ENCODE measurements around the gene CFAP157. TPM values are rescaled to one million over a fixed set of nuclear protein-coding genes. Genes with fewer than 3 reads are reported as not detected.

Gene CFAP157
- total and polyA plus RNA-seq, 2 of the 13 experiments (the other 11 are each of a cell fraction or from before 2014, with no cell fraction given), result 0.07 TPM; not detected in 1

DNA sequence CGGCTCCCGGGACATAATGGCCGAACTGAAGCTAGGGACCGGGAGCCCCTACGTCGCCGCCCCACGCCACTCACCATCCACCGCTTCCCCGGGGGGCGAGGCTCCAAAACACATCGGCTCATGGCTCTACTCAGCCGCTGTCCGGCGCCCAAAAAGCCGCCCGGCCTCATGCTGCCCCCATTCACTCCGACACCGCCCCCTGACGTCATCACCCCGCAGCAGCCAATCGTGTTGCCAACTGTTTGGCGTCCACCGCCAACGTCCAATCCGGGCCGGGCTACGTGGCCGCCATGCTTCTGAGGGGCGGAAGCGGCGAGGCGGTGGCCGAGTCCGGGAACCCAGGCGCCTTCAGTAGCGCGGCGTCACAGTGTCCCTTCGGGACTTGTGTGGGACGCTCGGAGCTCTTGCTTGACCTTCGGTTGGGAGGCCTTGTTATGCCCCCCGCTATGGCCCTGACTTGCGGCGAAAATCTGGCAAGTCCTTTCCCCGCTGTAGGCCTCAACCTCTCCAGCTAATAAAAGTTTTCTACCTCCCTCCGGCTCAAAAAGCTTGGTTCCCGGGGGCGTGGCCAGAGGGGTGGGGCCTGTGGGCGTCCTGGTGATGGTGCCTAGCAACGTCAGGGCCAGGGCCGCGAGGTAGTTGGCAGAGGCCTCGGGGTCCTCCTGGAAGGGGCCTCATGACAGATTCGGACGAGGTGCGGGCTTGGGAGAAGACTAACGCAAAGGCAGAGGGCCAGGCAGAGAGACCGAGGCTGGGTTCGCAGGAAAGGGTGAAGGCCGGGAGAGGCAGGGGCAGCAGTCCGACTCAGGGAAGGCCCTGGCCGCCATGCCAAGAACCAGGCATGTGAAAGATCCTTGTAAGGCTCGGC is 8.9 kb downstream of the CFAP157 start, which contains the start of the genes PTRH1 and TTC16 (continued):
- TF ChIP-seq ZSCAN20 (CRISPR knock-in tag; IDR thresholded peaks at IDR 0.05; ENCODE audit: borderline replicate concordance) (peak; percentile 54; the same call in 1 of the 2 replicates), ZNF251 (CRISPR knock-in tag; IDR thresholded peaks at IDR 0.05) (no peak), FOXM1 (CRISPR knock-in tag; IDR thresholded peaks at IDR 0.05) (no peak), TCF12 (IDR thresholded peaks at IDR 0.05) (no peak), TCF12 (CRISPR knock-in tag; IDR thresholded peaks at IDR 0.05) (no peak), ZEB1 (IDR thresholded peaks at IDR 0.05; ENCODE audit: insufficient replicate concordance, low read depth) (no peak), DMAP1 (CRISPR knock-in tag; IDR thresholded peaks at IDR 0.05) (no peak; the same call in 1 of the 2 replicates), PTBP1 (IDR thresholded peaks at IDR 0.05; ENCODE audit: low read depth, low read length, poor library complexity, severe bottlenecking) (no peak), ZNF329 (CRISPR knock-in tag; IDR thresholded peaks at IDR 0.05; ENCODE audit: low read depth) (0 out of 2 replicates have a peak, but pooled peaks have one; percentile 19), HDAC2 (CRISPR knock-in tag; IDR thresholded peaks at IDR 0.05) (peak; percentile 59), CBFB (CRISPR knock-in tag; IDR thresholded peaks at IDR 0.05) (peak; percentile 20; the same call in 1 of the 2 replicates), ZNF563 (CRISPR knock-in tag; IDR thresholded peaks at IDR 0.05) (no peak), IRX3 (CRISPR knock-in tag; IDR thresholded peaks at IDR 0.05; ENCODE audit: borderline replicate concordance, low read depth) (no peak), ATRX (CRISPR knock-in tag; IDR thresholded peaks at IDR 0.05; ENCODE audit: borderline replicate concordance) (no peak)
- TF ChIP-seq, protein P1, sequence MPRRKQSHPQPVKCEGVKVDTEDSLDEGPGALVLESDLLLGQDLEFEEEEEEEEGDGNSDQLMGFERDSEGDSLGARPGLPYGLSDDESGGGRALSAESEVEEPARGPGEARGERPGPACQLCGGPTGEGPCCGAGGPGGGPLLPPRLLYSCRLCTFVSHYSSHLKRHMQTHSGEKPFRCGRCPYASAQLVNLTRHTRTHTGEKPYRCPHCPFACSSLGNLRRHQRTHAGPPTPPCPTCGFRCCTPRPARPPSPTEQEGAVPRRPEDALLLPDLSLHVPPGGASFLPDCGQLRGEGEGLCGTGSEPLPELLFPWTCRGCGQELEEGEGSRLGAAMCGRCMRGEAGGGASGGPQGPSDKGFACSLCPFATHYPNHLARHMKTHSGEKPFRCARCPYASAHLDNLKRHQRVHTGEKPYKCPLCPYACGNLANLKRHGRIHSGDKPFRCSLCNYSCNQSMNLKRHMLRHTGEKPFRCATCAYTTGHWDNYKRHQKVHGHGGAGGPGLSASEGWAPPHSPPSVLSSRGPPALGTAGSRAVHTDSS (CRISPR knock-in tag; conservative IDR thresholded peaks at IDR 0.05), result no peak
- TF ChIP-seq, protein P2, sequence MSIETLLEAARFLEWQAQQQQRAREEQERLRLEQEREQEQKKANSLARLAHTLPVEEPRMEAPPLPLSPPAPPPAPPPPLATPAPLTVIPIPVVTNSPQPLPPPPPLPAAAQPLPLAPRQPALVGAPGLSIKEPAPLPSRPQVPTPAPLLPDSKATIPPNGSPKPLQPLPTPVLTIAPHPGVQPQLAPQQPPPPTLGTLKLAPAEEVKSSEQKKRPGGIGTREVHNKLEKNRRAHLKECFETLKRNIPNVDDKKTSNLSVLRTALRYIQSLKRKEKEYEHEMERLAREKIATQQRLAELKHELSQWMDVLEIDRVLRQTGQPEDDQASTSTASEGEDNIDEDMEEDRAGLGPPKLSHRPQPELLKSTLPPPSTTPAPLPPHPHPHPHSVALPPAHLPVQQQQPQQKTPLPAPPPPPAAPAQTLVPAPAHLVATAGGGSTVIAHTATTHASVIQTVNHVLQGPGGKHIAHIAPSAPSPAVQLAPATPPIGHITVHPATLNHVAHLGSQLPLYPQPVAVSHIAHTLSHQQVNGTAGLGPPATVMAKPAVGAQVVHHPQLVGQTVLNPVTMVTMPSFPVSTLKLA (IDR thresholded peaks at IDR 0.05), result peak; percentile 35
- TF ChIP-seq, protein P3, sequence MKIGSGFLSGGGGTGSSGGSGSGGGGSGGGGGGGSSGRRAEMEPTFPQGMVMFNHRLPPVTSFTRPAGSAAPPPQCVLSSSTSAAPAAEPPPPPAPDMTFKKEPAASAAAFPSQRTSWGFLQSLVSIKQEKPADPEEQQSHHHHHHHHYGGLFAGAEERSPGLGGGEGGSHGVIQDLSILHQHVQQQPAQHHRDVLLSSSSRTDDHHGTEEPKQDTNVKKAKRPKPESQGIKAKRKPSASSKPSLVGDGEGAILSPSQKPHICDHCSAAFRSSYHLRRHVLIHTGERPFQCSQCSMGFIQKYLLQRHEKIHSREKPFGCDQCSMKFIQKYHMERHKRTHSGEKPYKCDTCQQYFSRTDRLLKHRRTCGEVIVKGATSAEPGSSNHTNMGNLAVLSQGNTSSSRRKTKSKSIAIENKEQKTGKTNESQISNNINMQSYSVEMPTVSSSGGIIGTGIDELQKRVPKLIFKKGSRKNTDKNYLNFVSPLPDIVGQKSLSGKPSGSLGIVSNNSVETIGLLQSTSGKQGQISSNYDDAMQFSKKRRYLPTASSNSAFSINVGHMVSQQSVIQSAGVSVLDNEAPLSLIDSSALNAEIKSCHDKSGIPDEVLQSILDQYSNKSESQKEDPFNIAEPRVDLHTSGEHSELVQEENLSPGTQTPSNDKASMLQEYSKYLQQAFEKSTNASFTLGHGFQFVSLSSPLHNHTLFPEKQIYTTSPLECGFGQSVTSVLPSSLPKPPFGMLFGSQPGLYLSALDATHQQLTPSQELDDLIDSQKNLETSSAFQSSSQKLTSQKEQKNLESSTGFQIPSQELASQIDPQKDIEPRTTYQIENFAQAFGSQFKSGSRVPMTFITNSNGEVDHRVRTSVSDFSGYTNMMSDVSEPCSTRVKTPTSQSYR (CRISPR knock-in tag; IDR thresholded peaks at IDR 0.05; ENCODE audit: borderline replicate concordance), result no peak; the same call in 1 of the 2 replicates
- TF ChIP-seq, protein P4, sequence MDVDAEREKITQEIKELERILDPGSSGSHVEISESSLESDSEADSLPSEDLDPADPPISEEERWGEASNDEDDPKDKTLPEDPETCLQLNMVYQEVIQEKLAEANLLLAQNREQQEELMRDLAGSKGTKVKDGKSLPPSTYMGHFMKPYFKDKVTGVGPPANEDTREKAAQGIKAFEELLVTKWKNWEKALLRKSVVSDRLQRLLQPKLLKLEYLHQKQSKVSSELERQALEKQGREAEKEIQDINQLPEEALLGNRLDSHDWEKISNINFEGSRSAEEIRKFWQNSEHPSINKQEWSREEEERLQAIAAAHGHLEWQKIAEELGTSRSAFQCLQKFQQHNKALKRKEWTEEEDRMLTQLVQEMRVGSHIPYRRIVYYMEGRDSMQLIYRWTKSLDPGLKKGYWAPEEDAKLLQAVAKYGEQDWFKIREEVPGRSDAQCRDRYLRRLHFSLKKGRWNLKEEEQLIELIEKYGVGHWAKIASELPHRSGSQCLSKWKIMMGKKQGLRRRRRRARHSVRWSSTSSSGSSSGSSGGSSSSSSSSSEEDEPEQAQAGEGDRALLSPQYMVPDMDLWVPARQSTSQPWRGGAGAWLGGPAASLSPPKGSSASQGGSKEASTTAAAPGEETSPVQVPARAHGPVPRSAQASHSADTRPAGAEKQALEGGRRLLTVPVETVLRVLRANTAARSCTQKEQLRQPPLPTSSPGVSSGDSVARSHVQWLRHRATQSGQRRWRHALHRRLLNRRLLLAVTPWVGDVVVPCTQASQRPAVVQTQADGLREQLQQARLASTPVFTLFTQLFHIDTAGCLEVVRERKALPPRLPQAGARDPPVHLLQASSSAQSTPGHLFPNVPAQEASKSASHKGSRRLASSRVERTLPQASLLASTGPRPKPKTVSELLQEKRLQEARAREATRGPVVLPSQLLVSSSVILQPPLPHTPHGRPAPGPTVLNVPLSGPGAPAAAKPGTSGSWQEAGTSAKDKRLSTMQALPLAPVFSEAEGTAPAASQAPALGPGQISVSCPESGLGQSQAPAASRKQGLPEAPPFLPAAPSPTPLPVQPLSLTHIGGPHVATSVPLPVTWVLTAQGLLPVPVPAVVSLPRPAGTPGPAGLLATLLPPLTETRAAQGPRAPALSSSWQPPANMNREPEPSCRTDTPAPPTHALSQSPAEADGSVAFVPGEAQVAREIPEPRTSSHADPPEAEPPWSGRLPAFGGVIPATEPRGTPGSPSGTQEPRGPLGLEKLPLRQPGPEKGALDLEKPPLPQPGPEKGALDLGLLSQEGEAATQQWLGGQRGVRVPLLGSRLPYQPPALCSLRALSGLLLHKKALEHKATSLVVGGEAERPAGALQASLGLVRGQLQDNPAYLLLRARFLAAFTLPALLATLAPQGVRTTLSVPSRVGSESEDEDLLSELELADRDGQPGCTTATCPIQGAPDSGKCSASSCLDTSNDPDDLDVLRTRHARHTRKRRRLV (CRISPR knock-in tag; IDR thresholded peaks at IDR 0.05), result peak; percentile 33; the same call in 1 of the 2 replicates
